ENCODE results near the gene MMP24OS.
A peak's percentile ranks its signal among the peaks of the same experiment; 100 is the strongest.

Gene MMP24OS

DNA sequence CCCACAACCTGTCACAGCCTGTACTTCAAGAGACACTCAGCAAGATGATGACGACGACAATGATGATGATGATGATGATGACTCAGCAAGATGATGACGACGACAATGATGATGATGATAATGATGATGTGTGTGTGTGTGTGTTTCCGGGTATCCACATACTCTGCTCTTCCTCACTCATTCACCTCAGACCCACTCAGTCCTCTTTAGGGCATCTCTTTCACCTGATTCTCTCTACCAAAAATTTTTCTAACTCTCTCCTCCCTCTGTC, 7.8 kb upstream of the MMP24OS start:
- no peak overlapping the region for H3K4me3 ChIP-seq (ENCODE audit: low read depth, low read length)
- TF ChIP-seq, protein P1, sequence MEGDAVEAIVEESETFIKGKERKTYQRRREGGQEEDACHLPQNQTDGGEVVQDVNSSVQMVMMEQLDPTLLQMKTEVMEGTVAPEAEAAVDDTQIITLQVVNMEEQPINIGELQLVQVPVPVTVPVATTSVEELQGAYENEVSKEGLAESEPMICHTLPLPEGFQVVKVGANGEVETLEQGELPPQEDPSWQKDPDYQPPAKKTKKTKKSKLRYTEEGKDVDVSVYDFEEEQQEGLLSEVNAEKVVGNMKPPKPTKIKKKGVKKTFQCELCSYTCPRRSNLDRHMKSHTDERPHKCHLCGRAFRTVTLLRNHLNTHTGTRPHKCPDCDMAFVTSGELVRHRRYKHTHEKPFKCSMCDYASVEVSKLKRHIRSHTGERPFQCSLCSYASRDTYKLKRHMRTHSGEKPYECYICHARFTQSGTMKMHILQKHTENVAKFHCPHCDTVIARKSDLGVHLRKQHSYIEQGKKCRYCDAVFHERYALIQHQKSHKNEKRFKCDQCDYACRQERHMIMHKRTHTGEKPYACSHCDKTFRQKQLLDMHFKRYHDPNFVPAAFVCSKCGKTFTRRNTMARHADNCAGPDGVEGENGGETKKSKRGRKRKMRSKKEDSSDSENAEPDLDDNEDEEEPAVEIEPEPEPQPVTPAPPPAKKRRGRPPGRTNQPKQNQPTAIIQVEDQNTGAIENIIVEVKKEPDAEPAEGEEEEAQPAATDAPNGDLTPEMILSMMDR (IDR thresholded peaks at IDR 0.05; ENCODE audit: low read depth, low read length, missing control alignments) = no peak
- no peak for DNase-seq (ENCODE audit: low read depth)

- TF ChIP-seq, protein P1 (IDR thresholded peaks at IDR 0.05; ENCODE audit: low read depth, low read length, missing control alignments) = no peak
- no peak for DNase-seq (ENCODE audit: low read depth)
- H3K4me3 ChIP-seq (ENCODE audit: low read depth, low read length) = peak overlapping the region; percentile 83
Observed at GRCh38 chr20:35284992-35285805, 7.3 kb upstream of the MMP24OS start.

DNA sequence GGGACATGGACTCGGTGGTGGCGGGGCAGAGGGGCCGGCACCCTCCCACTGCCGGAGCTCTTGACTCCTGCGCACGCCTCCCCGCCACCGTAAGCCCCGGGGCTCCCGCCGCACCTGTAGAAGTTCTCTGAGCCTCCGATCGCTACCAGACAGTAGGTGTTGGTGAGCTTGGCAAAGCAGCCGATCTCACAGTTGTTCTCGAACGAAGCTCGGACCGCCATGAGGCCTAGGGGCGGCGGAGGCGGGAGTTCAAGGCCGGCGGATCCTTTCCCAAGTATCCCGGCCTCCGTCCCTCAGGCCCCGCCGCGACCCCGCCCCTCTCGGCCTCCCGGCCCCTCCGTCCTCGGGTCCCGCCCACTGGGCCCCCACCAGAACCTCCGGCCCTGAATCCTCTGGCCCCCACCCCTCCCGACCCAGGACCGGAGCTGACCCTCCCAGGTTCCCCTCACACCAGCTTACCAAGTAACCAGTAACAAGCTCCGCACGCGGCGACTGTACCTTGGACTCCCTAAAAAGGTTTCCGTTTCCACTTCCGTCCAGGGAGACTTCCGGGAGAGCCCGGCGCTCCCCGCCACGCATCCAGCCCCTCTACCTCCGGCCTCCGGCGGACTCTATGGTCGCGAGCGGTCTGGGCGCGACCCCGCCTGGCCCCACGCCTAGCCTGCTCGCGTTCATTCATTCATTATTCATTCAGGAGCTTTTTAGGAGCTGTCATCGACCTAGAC, 6.5 kb upstream of the MMP24OS start, which contains the start of gene EIF6:
Gene EIF6, minus strand, starts transcription at position 506 of the 725 bp plus-strand sequence. Its CDS starts 285 bp downstream, at position 221.
- peak; percentile 78 for DNase-seq (ENCODE audit: low read depth)

DNA sequence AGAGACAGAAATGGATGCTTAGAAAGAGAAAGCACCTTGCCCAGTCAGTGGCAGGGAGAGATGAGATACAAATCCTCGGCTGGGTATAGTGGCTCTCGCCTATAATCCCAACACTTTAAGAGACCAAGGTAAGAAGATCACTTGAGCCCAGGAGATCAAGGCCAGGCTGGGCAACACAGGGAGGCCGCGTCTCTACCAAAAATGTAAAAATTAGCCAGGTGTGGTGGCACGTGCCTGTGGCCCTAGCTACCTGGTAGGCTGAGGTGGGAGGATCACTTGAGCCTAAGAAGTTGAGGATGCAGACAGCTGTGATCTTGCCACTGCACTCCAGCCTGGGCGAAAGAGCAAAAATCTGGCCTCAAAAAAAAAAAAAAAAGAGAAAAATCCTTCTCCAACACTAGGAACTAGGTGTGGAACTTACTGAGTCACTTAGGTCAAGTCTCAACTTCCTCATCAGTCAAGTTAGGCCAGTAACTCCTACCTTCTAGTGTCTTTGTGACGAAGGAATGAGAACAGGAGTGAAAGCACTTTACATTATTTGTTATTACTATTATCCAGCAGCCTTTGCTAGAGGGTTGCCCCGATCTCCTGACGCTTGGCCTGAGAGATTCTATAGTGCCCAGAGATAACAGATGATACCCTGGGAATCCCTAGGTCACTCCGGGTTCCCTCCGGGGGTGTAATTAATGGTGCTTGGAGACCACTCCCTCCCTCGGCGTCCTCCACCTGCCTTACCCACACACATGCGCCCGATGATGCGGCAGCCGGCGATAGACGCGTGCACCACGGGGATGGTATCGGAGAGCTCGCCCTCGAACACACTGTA, 5.7 kb upstream of the MMP24OS start:
- DNase-seq (ENCODE audit: low read depth) = no peak
- TF ChIP-seq, protein P1 (IDR thresholded peaks at IDR 0.05; ENCODE audit: low read depth, low read length, missing control alignments) = no peak
- H3K4me3 ChIP-seq (ENCODE audit: low read depth, low read length) = peak overlapping the region; percentile 83

More for the DNA sequence above, 6.5 kb upstream of the MMP24OS start, which contains the start of gene EIF6:
- peak within 1 kb of the TSS; percentile 83 for H3K4me3 ChIP-seq (ENCODE audit: low read depth, low read length)
- TF ChIP-seq, protein P1 (IDR thresholded peaks at IDR 0.05; ENCODE audit: low read depth, low read length, missing control alignments) = no peak

- DNase-seq (ENCODE audit: low read depth) = no peak
- TF ChIP-seq, protein P1 (IDR thresholded peaks at IDR 0.05; ENCODE audit: low read depth, low read length, missing control alignments) = no peak
- H3K4me3 ChIP-seq (ENCODE audit: low read depth, low read length) = no peak overlapping the region
Observed at GRCh38 chr20:35281506-35282101, 3.7 kb upstream of the MMP24OS start.

DNA sequence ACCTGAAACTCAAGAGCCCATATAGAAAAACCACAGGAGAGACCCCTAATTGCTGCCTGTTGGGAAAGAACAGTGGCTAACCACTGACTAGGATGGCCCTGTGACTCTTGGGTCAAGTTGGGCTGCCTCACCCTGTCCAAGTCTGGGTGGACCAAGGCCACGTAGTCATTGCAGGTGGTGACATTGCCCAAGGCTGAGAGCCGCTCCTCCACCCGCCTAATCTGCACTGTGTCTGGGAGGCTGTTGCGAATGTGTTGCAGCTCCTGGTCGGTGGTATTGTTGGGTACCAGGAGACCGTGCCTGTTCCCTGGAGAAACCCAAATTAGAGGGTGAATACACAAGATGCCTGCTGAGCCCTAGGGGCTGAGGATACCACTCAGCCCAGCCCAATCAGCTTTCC, 2.6 kb upstream of the MMP24OS start:
- TF ChIP-seq, protein P1 (IDR thresholded peaks at IDR 0.05; ENCODE audit: low read depth, low read length, missing control alignments) = no peak
- no peak for DNase-seq (ENCODE audit: low read depth)
- H3K4me3 ChIP-seq (ENCODE audit: low read depth, low read length) = no peak overlapping the region
